NCI-H446 treated with DMSO at 0.1 percent for 48 hours (cell line): ENCODE results near the gene MORN1.
"Not testable (repeated sequence)": the region's sequence is repeated elsewhere in the genome, so short reads cannot be mapped to it uniquely, and the experiment has no call there.

ENCODE experiments used
- DNase-seq: peaks from one replicate; lab custom pipeline; 2025; lab: John Stamatoyannopoulos, UW

MORN1 gene

DNA sequence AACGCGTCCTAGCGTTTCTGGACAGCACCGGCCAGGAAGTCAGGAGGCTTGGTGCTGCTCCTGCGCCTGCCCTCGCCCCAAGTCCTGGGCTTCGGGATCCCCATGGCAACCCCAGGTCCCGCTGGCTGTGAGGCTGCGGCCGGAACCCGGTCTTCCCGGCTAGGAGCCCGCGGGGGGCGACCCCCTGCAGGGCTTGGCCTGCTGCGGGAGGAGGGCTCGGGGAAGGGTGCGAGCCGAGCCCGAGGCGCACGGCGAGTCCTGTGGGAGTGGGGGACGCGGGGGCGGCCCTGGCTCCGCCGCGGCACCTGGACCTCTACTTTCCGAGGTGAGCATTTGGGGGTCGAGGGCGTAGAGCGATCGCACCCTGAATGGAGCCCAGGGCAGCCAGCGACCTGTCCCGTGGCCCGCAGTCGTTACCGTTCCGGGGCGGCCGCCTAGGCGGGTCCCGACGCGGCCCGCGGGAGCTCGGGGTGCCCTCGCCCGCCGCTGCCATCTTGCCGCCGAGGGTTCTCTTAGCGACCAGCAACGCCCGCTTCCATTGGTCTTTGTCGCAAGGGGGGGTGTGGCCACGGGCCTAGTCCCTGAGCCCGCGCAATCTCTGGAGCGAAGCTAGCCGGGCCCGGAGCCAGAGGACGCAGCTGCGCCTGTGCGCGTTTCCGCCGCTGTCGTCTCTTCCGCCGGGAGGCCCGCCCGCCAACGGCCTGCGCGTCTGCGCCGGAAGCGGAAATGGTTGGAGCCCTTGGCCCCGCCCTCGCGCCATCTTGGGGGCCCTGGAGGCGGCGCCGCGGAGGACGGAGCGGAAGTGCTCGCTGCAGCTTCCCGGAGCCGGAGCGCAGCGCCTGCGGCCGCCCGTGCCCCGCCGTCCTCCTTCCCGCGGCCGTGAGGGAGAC is at the start of gene MORN1, which contains the start of gene RER1:
MORN1 (minus strand) TSS at position 514 of the 890 bp plus-strand sequence; CDS start at position 493, 21 bp downstream.
RER1 (plus strand) TSS at position 801 of the 890 bp plus-strand sequence. CDS start 3,950 bp downstream, outside the sequence.
- peak; percentile 98 for DNase-seq

DNA sequence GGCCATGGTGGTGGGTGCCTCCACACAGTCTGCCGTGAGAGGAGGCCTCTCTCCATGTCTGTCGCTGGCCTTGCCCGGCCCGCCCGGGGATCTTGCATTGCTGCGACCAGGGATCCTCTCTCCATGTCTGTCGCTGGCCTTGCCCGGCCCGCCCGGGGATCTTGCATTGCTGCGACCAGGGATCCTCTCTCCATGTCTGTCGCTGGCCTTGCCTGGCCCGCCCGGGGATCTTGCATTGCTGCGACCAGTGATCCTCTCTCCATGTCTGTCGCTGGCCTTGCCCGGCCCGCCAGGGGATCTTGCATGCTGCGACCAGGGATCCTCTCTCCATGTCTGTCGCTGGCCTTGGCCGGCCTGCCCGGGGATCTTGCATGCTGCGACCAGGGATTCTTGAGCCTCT is 49.0 kb upstream of the MORN1 start:
- DNase-seq = not testable (repeated sequence)

DNA sequence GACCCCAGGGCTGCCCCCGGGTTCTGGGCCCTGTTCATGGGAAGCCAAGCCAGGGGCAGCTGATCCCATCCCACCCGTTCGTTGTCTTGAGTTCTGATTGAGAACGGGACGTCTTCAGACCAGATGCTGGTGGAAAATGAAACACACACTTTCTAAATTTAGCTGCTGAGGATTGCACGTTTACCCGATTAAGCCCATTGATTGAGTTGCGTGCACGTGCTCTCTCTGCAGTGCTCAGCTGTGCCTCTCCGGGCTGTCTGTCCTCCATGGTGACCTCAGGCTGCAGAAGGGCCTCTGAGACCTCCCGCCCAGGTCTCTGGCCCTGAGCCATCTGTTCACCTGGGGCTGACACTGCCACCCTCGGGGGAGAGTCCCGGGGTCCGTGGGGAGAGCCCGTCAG is 48.0 kb upstream of the MORN1 start:
- DNase-seq = no peak

DNA sequence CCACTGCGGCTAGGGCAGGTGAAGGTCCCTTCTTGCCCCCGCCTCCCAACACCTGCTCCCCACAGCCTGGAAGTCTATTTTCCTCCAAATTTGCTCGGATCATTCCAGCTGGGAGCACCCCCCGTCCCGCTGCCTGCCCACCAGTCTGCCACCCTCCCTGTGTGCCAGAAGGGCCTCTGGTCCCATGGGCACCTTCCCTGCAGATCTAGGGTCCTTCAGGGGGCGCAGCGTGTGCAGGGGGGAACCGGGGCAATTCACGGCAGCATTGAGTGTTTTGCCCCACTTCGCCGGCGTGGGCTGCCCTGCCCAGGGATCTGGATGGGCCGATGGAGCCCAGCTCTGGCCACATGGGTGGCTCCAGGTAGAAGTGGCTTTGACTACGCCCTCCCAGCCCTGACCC is 47.3 kb upstream of the MORN1 start:
- no peak for DNase-seq

DNA sequence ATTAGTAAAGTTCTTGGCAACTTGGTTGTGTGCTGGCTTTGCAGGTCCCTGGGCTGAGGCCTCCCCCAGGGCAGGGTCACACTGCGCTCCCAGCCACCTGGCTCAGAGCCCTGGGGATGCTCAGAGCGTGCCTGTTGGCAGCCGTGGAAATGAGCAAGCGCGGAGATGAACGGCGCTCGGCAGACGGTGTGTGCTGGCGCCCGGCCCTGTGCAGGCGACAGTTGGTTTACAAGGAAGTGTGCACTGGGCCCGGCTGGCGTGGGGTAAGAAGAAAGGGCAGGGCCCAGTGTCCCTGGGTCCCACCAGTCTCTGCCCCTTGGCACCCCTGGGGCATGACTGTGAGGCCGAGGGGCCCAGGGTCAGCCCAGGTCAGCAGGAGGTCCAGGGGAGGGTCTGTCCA is 46.7 kb upstream of the MORN1 start:
- DNase-seq = peak; percentile 62

DNA sequence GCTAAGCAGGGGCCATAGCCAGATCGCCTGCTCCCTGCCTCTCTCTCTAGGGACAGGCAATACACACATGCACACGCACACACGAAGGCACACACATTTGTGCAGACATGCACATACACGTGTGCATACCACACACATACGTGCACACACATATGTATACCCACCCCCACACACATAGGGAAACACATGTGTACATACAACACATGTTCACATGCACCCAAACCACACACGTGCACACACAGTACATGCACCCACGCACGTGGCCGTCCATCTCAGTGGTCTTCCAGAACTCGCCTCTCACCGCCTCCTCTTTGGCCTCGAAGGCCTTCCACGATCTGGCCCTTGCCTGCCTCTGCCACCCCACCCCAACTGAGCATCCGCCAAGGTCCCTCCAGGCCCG is 46.3 kb upstream of the MORN1 start:
- no peak for DNase-seq

DNA sequence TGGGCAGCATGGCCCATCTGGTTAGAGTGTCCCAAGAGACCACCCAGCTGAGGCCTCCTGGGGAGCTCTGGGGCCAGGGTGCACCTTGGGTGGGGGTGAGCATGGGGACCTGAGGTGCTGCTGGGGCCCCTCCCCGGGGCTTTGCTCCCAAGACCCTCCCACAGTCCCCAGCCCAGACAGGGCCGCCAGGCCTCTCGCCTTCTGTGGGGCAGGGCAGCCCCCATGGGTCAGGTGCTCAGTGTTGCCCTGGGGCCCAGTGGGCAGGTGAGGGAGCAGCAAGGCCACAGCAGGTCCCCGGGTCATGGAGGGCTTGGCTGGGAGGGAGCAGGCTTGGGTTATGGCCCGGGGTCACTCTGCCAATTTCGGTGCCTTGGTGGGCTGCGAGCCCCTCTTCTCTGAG is 45.5 kb upstream of the MORN1 start:
- DNase-seq = no peak

DNA sequence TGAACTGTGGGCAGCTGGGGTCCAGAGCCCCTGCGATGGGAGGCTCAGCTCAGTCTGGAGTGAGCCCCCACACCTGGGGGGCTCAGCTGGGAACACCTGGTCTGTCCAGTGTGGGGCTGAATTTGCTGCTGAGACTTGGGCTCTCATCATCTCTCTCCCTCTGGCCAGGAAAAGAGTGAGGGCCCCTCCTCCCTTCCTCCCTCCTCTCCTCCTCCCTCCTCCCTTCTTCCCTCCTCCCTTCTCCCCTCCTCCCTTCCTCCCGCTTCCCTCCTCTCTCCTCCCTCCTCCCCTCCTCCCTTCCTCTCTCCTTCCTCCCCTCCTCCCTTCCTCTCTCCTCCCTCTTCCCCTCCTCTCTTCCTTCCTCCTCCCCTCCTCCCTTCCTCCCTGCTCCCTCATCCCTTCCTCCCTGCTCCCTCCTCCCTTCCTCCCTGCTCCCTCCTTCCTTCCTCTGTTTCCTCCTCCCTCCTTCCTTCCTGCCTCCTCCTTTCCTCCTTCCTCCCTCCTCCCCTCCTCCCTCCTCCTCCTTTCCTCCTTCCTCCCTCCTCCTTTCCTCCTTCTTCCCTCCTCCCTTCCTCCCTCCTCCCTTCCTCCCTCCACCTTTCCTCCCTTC is 44.5 kb upstream of the MORN1 start:
- no peak for DNase-seq

DNA sequence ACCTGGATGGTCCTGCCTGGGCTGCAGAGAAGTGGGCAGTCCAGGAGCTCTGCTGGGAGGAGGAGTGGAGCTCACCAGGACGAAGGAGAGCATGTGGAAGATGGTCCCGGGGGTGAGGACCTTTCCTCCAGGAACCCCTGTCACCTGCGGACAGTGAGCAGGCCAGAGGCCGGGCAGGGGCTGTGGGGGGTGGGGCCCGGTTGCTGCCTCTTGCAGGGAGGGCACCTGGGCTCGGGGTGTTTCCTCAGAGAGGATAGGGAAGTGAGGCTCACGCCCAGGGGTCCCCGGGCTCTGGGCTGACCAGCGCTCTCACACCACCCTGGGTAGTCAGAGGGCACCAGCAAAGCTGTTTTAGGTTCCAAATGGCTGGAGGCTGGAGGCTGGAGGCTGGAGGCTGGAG is 43.7 kb upstream of the MORN1 start:
- DNase-seq = no peak

DNA sequence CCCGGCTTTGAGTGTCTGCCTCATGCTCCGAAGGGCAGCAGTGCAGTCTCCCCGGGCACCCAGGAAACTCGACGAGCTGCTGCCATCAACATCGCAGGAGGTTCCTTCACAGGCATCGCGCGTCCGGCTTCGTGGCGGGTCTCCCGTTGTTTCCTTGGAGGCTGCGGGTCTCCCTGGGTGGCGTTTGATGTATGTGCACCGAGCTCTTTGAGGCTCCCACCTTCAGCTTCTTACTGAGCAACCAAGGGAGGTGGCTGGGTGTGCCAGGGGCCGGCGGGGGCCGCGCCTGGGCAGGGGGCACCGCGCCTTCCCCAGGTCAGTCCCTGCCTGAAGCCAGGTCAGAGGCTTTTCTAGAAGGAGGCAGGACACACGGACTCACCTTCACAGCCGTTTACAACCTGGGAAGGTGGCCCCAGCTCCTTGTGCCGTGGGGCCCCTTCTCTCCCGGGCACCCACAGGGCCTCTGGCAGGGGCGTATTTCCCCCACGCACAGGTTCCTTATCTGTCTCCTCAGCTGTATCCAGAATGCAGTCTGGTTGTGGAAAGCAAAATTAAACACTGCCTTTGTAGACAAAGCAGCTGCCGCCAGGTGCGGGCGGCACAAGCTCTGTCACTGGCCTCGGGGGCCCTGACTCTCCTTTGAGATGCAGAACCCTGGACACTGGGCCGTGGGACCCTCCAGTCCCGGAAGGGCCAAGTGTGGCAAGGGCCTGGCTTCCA is 42.7 kb upstream of the MORN1 start:
- no peak for DNase-seq

DNA sequence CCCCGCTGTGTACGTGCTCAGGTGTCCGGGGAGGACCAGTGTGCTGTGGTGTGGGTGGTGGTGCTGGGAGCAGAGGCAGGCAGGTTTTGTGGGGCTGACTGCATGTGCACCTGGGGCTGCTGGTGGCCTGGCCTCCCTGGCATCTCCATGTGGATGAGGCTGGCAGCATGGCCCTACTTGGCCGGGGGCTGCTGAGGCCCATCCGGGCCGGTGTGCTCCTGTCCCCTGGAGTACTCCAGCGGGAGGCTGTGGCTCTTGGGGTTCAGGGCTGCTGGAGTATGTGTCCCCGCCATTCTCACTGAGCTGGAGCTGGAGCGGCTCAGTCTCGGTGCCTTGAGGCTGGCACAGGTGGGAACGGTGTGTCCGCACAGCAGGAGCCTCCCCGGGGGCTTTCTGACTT is 41.8 kb upstream of the MORN1 start:
- DNase-seq = no peak

DNA sequence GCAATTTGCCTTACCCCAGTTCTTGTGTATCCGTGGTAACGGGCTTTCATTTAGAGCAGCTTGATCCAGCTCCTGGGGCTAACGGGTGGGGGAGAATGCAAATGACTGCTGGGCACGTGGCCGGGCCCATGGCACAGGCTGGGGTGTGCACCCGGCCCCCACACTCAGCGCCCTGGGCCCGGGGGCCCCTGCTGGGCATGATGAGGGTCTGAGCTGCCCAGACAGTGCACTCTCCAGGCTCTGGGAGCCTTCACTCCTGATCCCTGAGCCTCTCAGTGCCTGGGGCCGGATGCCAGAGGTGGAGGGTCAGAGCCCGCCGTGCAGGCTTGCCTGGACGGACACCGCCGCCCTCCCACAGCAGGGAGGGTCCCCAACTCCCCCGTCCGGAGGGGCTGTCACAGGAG is 41.1 kb upstream of the MORN1 start:
- no peak for DNase-seq

DNA sequence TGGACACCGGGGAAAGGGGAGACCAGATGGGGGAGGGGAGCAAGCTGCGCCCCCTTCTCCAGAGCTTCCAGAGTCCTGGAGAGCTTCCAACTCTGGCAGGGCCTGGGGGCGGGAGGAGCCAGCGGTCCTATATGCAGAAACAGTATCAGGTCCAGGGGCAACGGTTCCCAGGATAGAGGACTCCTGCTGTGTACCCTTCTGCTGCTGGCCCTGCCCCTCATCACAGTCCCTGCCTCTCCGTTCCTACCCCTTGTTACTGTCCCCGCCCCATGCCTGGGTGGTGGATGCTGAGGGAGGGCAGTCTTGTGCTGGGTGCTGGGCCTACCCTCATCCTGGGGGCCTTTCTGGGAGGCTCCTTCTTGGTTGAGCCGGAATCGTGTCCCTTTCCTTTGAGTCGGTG is 40.2 kb upstream of the MORN1 start:
- no peak for DNase-seq

DNA sequence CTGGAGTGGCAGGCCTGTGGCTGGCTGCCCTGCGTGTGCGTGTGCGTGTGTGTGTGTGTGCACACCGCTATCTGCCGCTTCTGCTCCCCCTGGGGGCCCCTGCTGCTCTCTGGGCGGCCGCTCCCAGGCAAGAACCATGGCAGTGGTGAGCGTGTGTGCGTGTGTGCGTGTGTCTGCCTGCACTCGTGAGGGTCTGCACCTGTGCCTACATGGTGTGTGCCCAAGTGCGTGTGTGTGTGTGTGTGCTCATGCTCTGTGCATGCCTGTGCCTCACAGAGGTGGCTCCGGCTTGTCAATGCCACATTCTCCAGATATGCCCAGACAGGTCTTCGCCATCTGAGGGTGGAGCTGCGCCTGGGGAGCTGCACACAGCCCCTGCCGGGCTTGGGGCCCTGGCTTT is 39.7 kb upstream of the MORN1 start:
- no peak for DNase-seq

DNA sequence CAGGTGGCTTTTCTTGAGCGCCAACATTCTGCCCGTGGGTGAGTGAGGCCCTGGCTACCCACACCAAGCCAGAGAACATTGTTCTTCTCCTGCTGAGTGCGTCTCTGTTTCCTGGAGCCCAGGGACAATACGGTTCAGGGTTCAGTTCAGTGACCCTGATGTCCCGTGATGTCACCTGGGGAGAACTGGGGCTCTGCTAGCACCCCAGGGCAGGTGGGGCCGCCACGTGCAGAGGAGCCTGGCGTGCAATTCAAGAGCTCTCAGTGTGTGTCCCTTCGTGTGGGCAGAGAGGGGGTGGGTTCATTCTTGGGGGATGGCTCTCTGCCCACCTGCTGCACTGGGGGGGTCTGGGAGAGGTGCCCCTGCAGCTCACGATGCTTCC is 39.2 kb upstream of the MORN1 start:
- no peak for DNase-seq

DNA sequence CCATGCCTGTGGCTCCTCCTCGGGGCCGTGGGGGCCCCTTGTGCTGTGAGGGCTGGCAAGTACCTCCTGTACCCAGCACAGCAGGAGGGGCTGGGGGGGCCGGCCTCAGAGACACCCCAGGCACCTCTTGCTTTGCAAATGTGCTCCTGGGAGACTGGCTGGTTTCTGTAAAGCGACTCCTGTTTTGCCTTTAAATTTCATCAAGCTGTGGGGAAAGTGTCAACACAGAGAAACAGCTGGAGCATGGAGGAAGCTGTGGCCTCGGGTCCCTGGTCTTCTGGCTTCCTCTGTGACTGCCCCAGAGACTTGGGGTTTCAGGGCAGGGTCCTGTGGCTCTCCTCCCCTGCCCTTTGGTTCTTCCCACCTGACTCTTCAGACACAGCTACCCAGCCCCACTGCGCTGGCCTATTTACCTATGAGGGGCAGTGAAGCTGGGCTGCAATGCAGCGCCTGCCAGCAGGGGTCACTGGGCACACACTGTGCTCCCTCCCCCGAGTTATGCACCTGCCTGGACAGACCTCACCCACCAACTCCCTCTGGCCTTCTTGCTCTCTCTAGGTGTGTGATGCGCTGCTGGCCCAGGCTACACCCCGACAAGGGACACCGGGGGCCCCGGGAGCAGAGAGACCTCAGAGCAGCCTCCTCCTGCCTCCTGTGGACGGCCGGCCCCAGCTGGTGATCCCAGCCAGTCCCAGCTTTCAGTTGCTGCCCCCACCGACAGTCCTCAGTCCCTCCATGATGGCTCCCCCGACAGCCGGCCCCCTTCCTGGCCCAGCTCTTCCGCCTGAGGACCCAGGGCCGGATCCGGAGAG is 38.6 kb upstream of the MORN1 start:
- no peak for DNase-seq

DNA sequence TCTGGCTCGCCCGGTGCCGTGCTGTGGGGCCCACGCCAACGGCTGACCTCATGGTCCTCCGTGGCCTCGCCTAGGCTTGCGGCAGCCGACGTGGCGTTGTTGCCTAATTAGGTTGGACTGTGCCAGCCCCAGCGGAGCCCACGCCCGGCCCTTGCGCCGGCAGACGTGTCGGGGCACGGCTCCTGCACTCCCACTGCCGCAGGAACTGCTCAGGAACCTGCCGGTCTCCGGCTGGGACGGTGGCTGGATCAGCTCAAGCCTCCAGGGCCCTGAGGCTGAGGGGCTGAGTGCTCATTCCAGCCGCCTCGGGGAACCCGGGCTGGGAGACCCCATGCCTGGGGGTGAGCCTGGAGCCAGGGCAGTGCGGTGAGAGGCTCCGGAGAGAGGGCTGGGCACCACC is 37.1 kb upstream of the MORN1 start:
- no peak for DNase-seq

DNA sequence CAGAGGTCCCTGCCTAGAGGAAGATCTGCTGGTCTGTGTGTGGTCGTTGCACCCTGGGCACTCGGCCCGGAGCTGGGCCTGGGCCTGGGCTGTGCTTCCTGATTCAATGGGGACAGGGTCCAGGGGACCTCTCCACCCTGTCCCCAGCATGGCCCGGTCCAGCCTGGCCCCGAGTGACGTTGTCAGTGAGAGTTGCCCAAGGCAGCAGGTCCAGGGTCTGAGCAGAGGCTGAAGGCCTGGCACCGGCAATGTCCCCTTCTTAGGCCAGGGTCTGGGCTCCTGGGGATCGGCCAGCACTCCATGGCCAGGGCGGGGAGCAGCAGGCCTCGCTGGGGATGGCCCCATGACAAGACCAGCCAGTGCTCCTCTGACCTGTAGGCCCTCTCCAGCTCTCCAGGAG is 36.6 kb upstream of the MORN1 start:
- DNase-seq = no peak

DNA sequence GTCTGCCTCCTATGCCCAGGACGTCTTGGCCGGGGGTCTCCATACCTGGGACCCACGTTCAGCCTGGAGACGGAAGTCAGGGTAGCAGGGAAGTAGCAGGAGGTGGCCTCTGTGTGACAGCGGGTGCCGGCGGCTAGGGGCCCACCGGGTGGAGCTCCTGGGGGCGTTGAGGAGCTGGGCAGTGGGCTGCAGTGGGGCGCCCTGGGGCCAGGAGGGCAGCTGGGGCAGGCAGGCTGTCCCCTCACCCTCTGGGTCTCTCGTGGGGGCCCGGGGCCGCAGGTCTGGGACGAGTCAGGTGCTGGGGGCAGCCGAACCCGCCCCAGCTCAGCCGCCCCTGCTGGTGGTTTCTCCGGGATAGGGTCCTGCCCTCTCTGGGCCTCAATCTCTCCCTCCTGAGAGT is 35.7 kb upstream of the MORN1 start:
- DNase-seq = no peak

DNA sequence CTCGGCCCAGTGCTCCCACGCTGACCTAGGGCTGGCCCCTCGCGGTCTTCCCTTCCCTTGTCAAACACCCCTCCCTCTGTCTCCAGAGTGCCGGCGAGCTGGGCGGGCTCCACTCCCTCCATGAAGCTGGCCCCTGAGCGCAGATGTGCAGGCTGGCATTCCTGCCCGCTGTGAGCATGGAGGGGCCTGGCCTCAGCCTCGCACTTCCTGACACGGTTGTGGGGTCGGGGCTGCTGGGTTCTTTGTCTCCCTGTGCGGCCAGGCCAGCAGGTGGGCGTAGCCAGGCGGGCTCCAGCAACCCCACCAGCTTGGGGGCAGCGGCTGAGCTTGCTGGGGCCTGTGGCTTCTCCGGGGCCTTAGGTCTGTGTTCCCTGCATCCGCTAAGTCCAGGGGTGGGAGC is 35.2 kb upstream of the MORN1 start:
- DNase-seq = no peak

DNA sequence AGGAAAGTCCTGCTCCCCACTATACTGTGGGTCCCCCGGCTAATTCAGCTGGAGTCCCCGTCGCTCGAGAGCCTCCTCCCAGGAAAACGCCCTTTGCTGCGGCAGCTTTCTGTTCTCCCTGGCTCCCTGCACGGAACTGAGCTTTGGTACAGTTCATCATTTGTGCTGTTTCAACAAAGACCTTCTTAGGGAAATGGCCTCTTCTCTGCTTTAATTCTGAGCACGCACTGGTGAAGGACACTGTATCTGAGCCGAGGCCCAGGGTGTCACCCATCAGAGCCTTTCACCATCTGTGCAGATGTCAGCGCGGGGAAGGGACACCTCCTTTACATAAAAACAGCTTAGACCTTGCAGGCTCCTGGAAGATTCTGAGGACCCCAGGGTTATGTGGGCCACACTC is 34.5 kb upstream of the MORN1 start:
- no peak for DNase-seq

DNA sequence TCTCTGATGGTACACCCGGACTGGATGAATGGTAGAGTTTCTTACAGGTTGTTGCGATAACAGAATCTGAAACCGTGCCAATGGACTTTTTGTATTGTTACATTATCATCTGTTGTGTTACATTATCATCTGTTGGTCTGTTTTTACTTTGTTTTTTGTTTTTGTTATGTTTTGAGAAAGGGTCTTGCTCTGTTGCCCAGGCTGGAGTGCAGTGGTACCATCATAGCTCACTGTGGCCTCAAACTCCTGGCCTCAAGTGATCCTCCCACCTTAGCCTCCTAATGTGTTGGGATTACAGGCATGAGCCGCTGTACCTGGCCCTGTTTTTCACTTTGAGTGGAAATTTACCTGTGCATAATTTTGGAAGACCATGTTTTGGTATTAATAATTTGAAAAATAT is 31.2 kb upstream of the MORN1 start:
- DNase-seq = no peak
